GM10847 (cell line): Measurements from ENCODE around the gene SLU7.

ENCODE experiments used
- POLR2A ChIP-seq: IDR thresholded peaks from 2 replicates; pipeline ENCODE4 v1.6.1; 2011; ENCODE audit not compliant: insufficient read length; ENCODE audit errors: extremely low read depth

Gene SLU7

DNA sequence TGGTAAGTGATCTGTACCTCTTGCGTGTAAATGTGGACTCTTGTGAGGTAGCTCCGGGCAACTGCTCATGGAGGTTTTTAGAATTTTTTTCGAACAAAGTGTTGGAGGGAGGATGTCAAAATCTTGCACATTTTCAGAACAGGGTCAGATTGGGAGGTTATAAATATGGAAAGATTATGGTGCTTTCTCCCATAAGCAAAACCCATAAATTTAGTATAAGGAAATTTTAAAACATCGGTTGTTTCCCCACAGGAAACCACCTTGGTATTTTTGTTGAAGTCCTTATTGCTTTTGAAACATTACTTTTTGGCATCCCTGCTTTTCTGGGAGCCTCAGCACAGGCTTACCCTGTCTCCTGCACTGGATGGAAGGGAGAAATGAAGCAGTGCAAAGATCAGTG is 36.7 kb upstream of the SLU7 start:
- no peak for TF ChIP-seq POLR2A

DNA sequence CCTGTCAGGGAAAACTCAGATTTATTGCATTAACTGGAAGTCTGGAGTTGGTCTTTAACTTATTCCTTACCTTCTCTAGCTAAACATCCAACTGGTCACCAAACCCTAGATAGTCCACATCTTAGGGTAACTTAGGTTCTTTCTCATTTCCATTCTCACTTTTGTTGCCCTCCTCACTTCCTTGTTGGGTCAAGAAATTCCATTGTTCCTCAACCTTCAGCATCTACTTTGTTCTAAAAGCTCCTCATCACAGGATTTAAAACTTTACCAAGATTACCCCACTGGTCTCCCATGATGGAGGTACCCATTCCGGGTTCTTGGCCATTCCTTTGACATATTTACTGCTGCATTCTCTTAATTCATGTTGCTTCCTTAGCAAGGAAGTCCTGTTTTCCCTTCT is 34.9 kb upstream of the SLU7 start:
- TF ChIP-seq POLR2A = no peak

DNA sequence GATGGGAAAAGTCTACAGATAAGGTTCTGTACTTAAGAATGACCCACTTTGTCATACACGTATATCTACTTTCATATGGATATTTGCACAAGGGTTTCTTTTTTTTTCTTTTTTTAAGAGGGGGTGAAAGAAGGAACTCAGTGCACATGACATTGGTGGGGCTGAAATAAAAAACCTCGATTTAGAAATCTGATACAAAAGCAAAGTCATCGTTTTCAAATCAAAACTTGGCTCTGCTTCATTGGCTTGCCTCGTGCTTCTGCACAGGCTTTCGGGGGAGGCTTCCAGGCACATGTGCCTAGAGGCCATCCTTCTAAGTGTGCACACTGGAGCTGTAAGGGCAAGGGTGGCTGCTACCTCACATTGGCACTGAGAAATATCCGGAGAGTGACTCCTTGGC is 33.9 kb upstream of the SLU7 start:
- TF ChIP-seq POLR2A = no peak

DNA sequence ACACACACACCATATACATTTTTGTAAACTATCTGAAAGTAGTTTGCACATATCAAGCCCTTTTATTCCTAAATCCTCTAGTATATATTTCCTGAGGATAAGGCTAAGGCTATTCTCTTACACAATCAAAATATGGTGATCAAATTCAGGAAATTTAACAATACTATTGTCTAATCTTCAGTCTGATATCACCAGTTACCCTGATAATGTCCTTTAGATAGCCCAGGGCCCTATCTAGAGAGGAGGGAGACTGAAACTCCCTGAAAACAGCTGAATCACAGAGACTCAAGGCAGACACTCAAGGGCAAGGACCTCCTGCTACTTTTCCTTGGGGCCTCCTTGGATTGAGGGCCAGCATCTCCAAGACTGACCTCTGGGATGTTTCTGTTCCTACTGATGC is 33.2 kb upstream of the SLU7 start:
- no peak for TF ChIP-seq POLR2A

DNA sequence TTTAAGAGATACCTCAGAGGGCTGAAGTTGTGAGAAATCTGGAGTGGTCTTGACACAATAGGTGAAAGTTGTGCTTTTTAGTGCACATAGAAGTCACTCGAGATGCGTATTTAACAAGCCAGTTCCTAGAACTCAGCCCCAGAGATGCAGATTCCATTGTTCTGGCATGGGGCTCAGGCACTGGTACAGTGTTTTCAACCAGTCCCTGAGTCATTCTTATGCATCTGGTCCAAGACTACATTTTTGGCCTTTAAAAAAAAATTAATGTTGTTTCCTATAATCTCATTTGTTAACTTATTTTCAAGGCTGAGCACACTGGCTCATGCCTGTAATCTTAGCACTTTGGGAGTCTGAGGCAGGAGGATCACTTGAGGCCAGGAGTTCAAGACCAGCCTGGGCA is 32.4 kb upstream of the SLU7 start:
- TF ChIP-seq POLR2A = no peak

DNA sequence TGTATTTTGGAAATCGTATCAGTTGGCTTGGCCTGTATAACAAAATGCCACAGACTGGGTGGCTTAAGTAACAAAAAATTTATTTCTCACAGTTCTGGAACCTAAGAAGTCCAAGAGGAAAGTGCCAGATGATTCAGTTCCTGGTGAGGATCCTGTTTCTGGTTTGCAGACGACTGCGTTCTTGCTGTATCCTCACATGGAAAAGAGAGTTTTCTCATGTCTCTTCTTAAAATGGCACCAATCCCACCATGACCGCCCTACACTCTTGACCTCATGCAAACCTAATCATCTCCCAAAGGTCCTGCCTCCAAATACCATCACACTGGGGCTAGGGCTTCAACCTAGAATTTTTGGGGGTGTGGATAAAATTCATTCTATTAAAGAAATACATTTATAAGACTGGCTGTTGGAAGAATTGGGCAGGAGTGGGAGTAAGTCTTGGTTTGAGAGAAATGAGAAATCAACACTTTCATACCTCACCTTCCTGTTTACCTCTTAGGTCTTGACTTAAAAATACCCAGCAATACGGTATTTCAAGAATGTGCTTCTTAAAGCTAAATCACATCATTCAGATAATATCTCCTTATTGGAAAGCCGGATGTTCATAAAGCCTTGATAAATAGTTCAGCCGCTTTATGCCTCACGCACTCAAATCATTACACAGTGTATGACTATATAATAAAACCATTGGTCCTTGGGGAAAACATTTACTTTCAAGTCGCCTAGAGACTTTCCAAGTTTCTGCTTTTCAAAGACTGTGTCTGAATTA is 31.5 kb upstream of the SLU7 start:
- TF ChIP-seq POLR2A = no peak

DNA sequence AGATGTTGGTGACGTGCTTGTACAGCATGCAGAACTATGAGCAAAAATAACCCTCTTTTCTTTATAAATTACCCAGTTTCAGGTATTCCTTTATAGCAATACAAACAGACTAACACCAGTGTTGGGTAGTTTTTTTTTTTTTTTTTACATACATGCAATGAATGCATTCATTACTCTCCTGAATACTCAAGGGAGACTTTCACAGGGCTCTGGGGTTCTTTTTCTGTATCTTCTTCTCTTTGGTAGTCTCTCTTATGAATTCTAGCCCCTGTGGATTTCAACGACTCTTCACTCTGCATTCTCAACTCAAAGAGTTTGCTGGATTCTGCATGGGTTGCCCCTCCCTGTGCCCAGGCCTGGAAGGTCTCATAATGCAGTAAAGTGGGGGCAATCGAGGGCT is 30.6 kb upstream of the SLU7 start:
- no peak for TF ChIP-seq POLR2A

DNA sequence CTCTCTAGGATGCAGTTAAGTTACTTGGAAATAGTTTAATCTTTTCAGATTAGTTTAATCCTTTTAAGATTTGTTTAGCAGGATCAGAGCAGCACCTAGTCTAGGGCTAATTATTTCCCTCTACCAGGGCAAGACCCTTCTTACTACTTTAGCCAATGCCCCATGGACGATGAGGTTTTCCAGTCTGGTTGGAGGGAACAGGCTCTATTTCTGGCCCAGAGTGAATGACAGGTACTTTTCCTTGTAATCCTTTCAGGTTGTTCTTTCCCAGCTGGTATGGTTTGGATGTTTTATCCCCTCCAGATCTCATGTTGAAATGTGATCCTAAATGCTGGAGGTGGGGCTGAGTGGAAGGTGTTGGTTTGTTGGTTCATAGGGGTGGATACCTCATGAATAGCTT is 30.0 kb upstream of the SLU7 start:
- TF ChIP-seq POLR2A = no peak

DNA sequence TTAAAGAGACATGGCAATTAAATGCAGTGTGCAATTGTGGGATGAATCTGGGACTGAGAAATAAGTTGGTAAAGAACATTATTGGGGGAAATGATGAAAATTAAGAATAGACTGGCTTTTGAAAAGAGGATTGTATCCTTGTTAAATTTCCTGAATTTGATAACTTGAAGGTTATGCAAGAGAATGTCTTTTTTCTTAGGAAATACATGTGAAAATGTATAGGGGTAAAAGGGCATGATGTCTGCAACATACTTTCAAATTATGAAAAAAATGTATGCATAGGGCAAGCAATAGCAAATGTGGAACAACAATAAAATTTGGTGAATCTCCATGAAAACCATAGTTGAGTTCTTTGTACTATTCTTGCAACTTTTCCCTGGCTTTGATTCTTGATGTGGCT is 26.9 kb upstream of the SLU7 start:
- no peak for TF ChIP-seq POLR2A

DNA sequence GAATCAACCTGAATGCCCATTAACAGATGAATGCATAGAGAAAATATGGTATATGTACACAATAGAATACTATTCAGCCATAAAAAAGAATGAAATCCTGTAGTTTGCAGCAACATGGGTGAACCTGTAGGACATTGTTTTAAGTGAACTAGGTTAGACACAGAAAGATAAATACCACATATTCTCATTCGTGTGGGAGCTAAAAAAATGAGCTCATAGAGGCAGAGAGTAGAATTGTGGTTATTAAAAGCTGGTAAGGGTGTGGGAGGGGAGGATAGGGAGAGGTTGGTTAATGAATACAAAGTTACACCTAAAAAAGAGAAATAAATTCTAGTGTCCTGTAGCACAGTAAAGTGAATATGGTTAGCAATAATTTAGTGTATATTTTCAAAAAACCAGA is 26.3 kb upstream of the SLU7 start:
- TF ChIP-seq POLR2A = no peak

DNA sequence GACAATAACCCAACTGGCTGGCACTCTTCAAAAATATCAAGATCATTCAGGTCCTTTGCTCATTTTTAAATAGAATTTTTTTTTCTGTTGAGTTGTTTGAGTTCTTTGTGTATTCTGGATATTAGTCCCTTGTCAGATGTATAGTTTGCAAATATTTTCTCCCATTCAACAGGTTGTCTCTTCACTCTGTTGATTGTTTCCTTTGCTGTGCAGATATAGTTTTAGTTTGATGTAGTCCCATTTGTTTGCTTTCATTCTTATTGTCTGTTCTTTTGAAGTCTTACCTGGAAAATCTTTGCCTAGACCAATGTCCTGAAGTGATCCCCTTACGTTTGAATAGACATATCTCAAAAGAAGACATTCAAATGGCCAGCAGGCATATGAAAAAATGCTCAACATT is 25.5 kb upstream of the SLU7 start:
- no peak for TF ChIP-seq POLR2A

DNA sequence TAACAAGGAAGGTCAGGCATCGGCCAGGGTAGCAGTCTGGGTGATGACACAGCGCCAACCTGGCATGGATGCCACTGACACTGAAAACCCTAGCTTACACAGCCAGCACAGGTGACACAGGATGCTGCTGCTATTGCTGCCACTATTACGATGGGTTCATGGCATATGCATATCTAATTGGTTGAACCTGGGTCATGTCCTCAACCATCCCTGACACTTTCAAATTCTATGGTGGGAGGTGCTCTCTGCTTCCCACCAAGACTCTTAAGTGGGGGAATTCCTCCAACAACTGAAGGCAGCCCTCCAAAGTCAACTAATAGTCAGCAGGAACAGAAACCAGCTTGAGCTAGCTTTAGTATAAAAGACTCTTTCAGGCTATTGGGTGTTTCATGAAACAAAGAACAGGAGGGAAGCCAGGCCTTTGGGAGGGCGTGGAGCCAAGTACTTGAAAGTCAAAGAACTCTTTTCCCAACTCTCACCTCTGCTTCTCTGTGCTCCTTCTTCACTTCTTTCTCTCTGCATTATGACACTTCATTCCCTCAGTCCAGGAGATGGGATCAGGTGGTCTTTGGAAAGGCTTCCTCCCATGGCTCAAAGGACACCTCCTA is 24.0 kb upstream of the SLU7 start:
- TF ChIP-seq POLR2A = no peak

DNA sequence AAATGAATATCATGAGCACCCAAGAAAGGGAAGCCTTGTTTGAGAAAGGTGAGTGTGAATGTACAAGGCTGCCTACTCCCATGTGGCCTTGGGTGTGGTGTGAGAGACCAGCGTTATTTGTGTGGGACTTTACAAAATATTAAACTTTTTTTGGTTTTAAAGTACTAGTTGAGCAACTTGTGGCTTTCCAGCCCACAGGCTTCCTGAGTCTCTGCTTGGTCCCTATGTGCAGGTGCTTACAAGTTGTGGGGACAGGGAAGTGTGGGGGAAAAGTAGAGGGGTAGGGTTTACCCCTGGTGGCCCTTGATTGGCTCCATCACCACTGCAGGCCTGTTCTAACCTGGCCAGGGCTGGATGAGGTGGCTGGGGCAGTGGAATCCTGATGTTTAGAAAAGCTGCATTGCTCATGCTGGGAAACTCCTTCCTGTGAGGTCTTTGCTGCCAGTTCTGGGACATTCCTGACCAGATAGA is 22.5 kb upstream of the SLU7 start:
- no peak for TF ChIP-seq POLR2A

DNA sequence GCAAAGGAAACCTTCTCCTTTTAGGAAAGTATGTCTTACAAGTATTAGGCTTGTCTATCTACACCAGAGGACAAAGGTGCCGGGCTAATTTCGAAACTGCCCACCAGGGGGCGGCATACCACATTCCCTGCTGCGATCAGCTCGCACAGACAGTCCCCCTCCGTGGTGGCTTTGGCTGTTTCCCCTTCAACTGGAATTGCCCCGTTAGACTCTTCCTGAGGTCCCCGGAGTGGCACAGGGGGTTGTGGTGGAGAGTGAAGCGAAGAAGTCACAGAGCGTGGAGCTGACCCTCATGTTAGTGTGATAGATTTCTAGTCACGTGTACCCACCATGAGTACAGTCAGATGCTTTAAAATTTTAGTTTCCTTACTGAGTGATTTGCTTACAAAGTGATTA is 20.3 kb upstream of the SLU7 start:
- no peak for TF ChIP-seq POLR2A

DNA sequence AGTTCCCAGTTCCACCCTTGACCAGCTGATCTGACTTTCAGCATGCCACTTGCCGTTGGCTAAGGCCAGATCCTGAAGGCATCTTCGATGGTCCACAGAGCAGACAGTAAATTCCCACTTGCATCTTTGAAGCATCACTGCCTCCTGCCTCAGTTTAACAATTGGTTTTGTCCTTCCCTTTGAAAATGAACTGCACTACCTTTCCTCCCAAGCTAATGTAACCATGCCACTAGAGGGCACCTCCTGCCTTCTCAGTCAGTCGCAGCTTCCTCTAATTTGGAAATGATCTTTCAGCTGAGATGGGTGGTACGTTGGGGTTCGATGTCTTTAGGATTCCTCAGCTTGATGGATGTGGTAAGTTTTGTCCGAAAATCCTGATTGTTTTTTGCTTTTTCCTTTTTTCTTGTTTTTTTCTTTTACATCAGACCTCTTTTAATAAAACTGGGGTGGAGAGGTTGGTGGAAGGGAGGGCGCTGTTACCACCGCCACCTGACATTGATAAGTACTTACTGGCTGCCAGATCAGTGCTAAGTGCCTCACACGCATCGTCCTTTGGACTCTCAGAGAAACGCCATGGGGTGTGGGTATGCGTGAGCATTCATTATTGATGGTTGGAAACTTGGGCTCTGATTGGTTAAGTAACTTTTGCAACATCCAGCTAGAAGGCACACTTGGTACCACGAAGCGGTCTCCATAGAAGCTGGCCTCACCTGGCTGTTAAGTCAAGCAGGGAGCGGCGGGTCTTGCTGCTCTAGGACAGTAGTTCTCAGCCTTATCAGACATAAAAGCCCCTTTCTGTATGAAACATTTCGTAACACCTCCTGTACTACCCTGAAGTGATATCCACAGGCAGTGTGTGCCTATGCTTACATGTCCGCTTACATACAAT is 19.7 kb upstream of the SLU7 start:
- no peak for TF ChIP-seq POLR2A

DNA sequence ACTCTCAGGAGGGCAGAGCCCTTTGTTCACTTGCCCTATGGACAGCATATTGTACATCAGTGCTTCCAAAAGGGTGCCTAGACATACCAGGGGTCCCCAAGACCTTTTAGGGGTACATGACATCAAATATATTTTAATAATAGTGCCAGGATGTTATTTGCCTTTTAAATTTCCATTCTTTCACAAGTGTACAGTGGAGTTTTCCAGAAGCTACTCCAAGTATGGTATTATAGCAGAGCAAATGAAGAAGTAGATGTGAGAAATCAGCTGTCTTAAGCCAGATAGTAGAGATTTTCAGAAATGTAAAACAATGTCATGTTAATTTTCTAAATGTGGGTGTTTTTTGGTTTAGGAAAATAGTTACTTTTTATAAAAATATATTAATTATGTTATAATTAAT is 18.4 kb upstream of the SLU7 start:
- no peak for TF ChIP-seq POLR2A
